Astrocyte (in vitro differentiated cells and primary cell): Measurements from ENCODE around the gene PDE9A.

Experiments used
- CTCF ChIP-seq: IDR thresholded peaks from 2 replicates; pipeline ENCODE4 v1.5.1; 2011; ENCODE audit warnings: low read depth, mild to moderate bottlenecking, inconsistent platforms, low read length, moderate library complexity; ENCODE audit not compliant: insufficient read depth
- EZH2 ChIP-seq: IDR thresholded peaks from 2 replicates; pipeline ENCODE4 v1.6.1; 2012; ENCODE audit warnings: mild to moderate bottlenecking, low read length, inconsistent platforms; ENCODE audit not compliant: insufficient read depth

GRCh38 chr21:42616941-42617340, 36.5 kb upstream of the PDE9A start:
- TF ChIP-seq CTCF = no peak
- TF ChIP-seq EZH2 = no peak
